CD4-positive, alpha-beta T cell (primary cell): ENCODE measurements around the gene DECR2. TPM values are rescaled to one million over a fixed set of nuclear protein-coding genes. Genes with fewer than 3 reads are reported as not detected.

ENCODE experiments used
- ATAC-seq: fragments of 200-7000 bp; cut with Tn5 transposase; one replicate; pipeline ENCODE4 v1.10.0; 2022; ENCODE audit warnings: mild to moderate bottlenecking; ENCODE audit not compliant: poor library complexity
- CTCF ChIA-PET: fragments of 350-600 bp; sonication (Branson Sonifier 250); formaldehyde crosslinking; loops from one replicate; lab custom pipeline; 2021; ENCODE audit warnings: antibody characterized with exemption, inconsistent platforms; lab: Charles Lee
- POLR2A ChIA-PET: fragments of 350-600 bp; sonication (Branson Sonifier 250); formaldehyde crosslinking; loops from one replicate; lab custom pipeline; 2021; ENCODE audit warnings: antibody characterized with exemption, inconsistent platforms; lab: Charles Lee
- DNase-seq, 14 experiments: peaks; one replicate each; pipeline ENCODE4 v3.0.0-alpha.2; 2013 to 2020; ENCODE audit warnings: mixed read lengths in 2 of 14
- H3K27ac ChIP-seq, 2 donors: one replicate each; pipeline versions ENCODE4 v1.5.1 to v1.7.0; 2013; ENCODE audit warnings: low read length in 2 of 2, low read depth in 1 of 2, mild to moderate bottlenecking in 1 of 2
- H3K27me3 ChIP-seq, 2 experiments: 1 replicate in 1 of 2; 2 replicates in 1 of 2; pipeline versions ENCODE4 v1.6.1 to v1.7.0; 2013; ENCODE audit warnings: low read length in 2 of 2, control low read depth in 1 of 2, mild to moderate bottlenecking in 1 of 2, moderate library complexity in 1 of 2; ENCODE audit not compliant: insufficient read depth in 2 of 2, control insufficient read depth in 1 of 2
- H3K36me3 ChIP-seq: one replicate; pipeline ENCODE4 v1.6.1; 2013; ENCODE audit warnings: low read length, control low read depth; ENCODE audit not compliant: insufficient read depth
- H3K4me1 ChIP-seq: one replicate; pipeline ENCODE4 v1.6.1; 2013; ENCODE audit warnings: low read length, control low read depth; ENCODE audit not compliant: insufficient read depth
- H3K4me3 ChIP-seq: one replicate; pipeline ENCODE4 v1.5.1; 2013; ENCODE audit warnings: mild to moderate bottlenecking, low read length, moderate library complexity
- H3K9me3 ChIP-seq, 2 experiments: 1 replicate in 1 of 2; 2 replicates in 1 of 2; pipeline versions ENCODE4 v1.6.1 to v1.7.0; 2013; ENCODE audit warnings: low read length in 2 of 2, mild to moderate bottlenecking in 2 of 2, control low read depth in 1 of 2, moderate library complexity in 1 of 2; ENCODE audit not compliant: control insufficient read depth in 1 of 2, insufficient read depth in 1 of 2
- H3K27ac Mint-ChIP-seq: one replicate; pipeline ENCODE4 v1.8.0; 2020; ENCODE audit warnings: mixed read lengths
- H3K27me3 Mint-ChIP-seq: one replicate; pipeline ENCODE4 v1.8.0; 2021; ENCODE audit warnings: mixed read lengths
- H3K36me3 Mint-ChIP-seq: one replicate; pipeline ENCODE4 v1.8.0; 2021; ENCODE audit warnings: low read depth, mixed read lengths
- H3K4me1 Mint-ChIP-seq: one replicate; pipeline ENCODE4 v1.8.0; 2021; ENCODE audit warnings: low read depth, mixed read lengths
- H3K4me3 Mint-ChIP-seq: one replicate; pipeline ENCODE4 v1.8.0; 2020; ENCODE audit warnings: mild to moderate bottlenecking, mixed read lengths
- H3K9me3 Mint-ChIP-seq: one replicate; pipeline ENCODE4 v1.8.0; 2020; ENCODE audit warnings: mixed read lengths
- CTCF ChIP-seq: fragments of 200-600 bp; IDR thresholded peaks from one replicate; pipeline ENCODE4 v1.8.0; 2022; ENCODE audit warnings: antibody characterized with exemption, mild to moderate bottlenecking
- intact Hi-C, 2 experiments: fragments of 100-400 bp; cut with DNase I in 1 of 2; cut with micrococcal nuclease in 1 of 2; formaldehyde crosslinking; loops; one replicate each; pipeline versions ENCODE4 v1.15.1 to v1.9.0; 2023 to 2025; cut with DNase I, micrococcal nuclease
- total RNA-seq, 174 experiments: library from RNA in 2 of 174; stranded (reverse) in 2 of 174; gene quantifications; one replicate each; pipeline ENCODE4 v1.2.3 and lab custom pipeline; 2021 to 2026

Gene DECR2
- total RNA-seq, 2 experiments from 2014 or later, result 5.7 to 7.0 TPM

- Histone ChIP-seq H3K36me3 (peaks cover 52% of the 10 kb centered on the region), H3K4me3 (peak overlapping the region; percentile 30), H3K9me3 (peaks cover 0 to 8% of the 10 kb centered on the region in 2 experiments), H3K4me1 (peaks cover 22% of the 10 kb centered on the region), H3K27ac (no peak overlapping the region), H3K27me3 (no peaks in the 10 kb centered on the region)
- DNase-seq (peak in 1 of 14 experiments; percentile 37), ATAC-seq (no peak)
- H3K27ac Mint-ChIP-seq, result peak overlapping the region; percentile 39
- H3K4me1 Mint-ChIP-seq, result peaks cover 17% of the 10 kb centered on the region
- POLR2A ChIA-PET, result interaction anchor here (1.4 kb wide), 2 partner anchors 11 to 14 kb away, joined by 5 to 7 read pairs; no protein-coding TSS in a partner anchor
- peaks cover 37% of the 10 kb centered on the region for H3K36me3 Mint-ChIP-seq
- intact Hi-C loops, result no loop called here
- TF ChIP-seq CTCF, result no peak
- no peaks in the 10 kb centered on the region for H3K9me3 Mint-ChIP-seq
- no peaks in the 10 kb centered on the region for H3K27me3 Mint-ChIP-seq
- CTCF ChIA-PET, result interaction anchor here (2.0 kb wide), 1 partner anchor 32 kb away, joined by 8 read pairs; the partner anchor contains the start of gene DECR2
- H3K4me3 Mint-ChIP-seq, result peak overlapping the region; percentile 78
Measured at GRCh38 chr16:369275-369865, 32.3 kb upstream of the DECR2 start.

GRCh38 chr16:369866-370436 lies 31.7 kb upstream of the DECR2 start:
- POLR2A ChIA-PET, result interaction anchor here (0.7 to 2.3 kb wide), 9 partner anchors 8 to 135 kb away, joined by 3 to 60 read pairs (median 7); partner anchors contain the start of genes DECR2, PGAP6 and RAB11FIP3
- Mint-ChIP-seq H3K4me1 (peaks cover 17% of the 10 kb centered on the region), H3K27ac (peak overlapping the region; percentile 83), H3K27me3 (no peaks in the 10 kb centered on the region), H3K4me3 (peak overlapping the region; percentile 78), H3K36me3 (peaks cover 37% of the 10 kb centered on the region), H3K9me3 (no peaks in the 10 kb centered on the region)
- intact Hi-C loops, result loop anchor here in 1 of 2 experiments (1.0 kb wide), 3 partner anchors 11 to 31 kb away; partner anchors contain the start of genes AXIN1, DECR2 and PGAP6
- H3K4me1 ChIP-seq, result peaks cover 22% of the 10 kb centered on the region
- CTCF ChIA-PET, result interaction anchor here (0.9 to 2.0 kb wide), 5 partner anchors 8 to 273 kb away, joined by 3 to 8 read pairs (median 4); partner anchors contain the start of genes DECR2 and FAM234A
- ATAC-seq, result no peak
- no peak for TF ChIP-seq CTCF
- H3K36me3 ChIP-seq, result peaks cover 58% of the 10 kb centered on the region
- peak overlapping the region; percentile 30 for H3K4me3 ChIP-seq
- no peak for DNase-seq
- no peaks in the 10 kb centered on the region for H3K27me3 ChIP-seq
- H3K27ac ChIP-seq, result no peak overlapping the region
- H3K9me3 ChIP-seq, result peaks cover 0 to 8% of the 10 kb centered on the region in 2 experiments

- Histone ChIP-seq H3K27me3 (no peaks in the 10 kb centered on the region), H3K36me3 (peaks cover 62% of the 10 kb centered on the region), H3K4me1 (peaks cover 22% of the 10 kb centered on the region), H3K9me3 (peaks cover 0 to 8% of the 10 kb centered on the region in 2 experiments), H3K27ac (peak within 1 kb of the TSS; percentile 23 to 60), H3K4me3 (peak within 1 kb of the TSS; percentile 30)
- ATAC-seq (peak; percentile 100), DNase-seq (peak; percentile 85 to 96 (median 92))
- Mint-ChIP-seq H3K36me3 (peaks cover 37% of the 10 kb centered on the region), H3K27ac (peak within 1 kb of the TSS; percentile 83), H3K27me3 (no peaks in the 10 kb centered on the region), H3K4me3 (peak within 1 kb of the TSS; percentile 95), H3K9me3 (no peaks in the 10 kb centered on the region), H3K4me1 (peaks cover 17% of the 10 kb centered on the region)
- CTCF ChIA-PET, result interaction anchor here (0.9 to 2.0 kb wide), 5 partner anchors 8 to 273 kb away, joined by 3 to 8 read pairs (median 4); partner anchors contain the start of genes DECR2 and FAM234A
- intact Hi-C loops, result loop anchor here in 1 of 2 experiments (1.0 kb wide), 3 partner anchors 11 to 31 kb away; partner anchors contain the start of genes AXIN1, DECR2 and PGAP6
- no peak for TF ChIP-seq CTCF
- POLR2A ChIA-PET, result interaction anchor here (0.6 to 2.3 kb wide), 8 partner anchors 8 to 135 kb away, joined by 3 to 60 read pairs (median 6); partner anchors contain the start of genes DECR2, PGAP6 and RAB11FIP3
Measured at GRCh38 chr16:370443-370842, 31.2 kb upstream of the DECR2 start, which contains the start of gene MRPL28. TSS of gene MRPL28 (minus strand) at chr16:370538. CDS start at chr16:370218, 320 bp downstream.
